Neural cell (in vitro differentiated cells): Measurements from ENCODE around the gene DNAJB6. TPM values are rescaled to one million over a fixed set of nuclear protein-coding genes. Genes with fewer than 3 reads are reported as not detected.

Experiments used
- H2AFZ ChIP-seq: fragments of 200-600, 300-800 bp; sonication (generic), shearing (Covaris generic); 2 replicates; pipeline ENCODE4 v1.6.0; 2014; ENCODE audit warnings: low read depth, mild to moderate bottlenecking, antibody characterized with exemption, low read length, moderate library complexity
- H3F3A ChIP-seq: fragments of 200-600 bp; shearing (Covaris generic); 2 replicates; pipeline ENCODE4 v1.6.1; 2016; ENCODE audit warnings: mild to moderate bottlenecking, moderate library complexity, mixed read lengths, antibody characterized with exemption, low read length; ENCODE audit not compliant: insufficient read depth, poor library complexity, severe bottlenecking
- H3K27ac ChIP-seq: fragments of 200-600, 300-800 bp; sonication (generic), shearing (Covaris generic); 2 replicates; pipeline ENCODE4 v1.5.1; 2014; ENCODE audit warnings: mild to moderate bottlenecking, low read length, moderate library complexity
- H3K27me3 ChIP-seq: fragments of 300-800, 200-600 bp; sonication (generic), shearing (Covaris generic); 2 replicates; pipeline ENCODE4 v1.6.0; 2014; ENCODE audit warnings: mild to moderate bottlenecking, low read depth, low read length, moderate library complexity; ENCODE audit not compliant: insufficient read depth
- H3K36me3 ChIP-seq: fragments of 300-800, 200-600 bp; sonication (generic), shearing (Covaris generic); 2 replicates; pipeline ENCODE4 v1.5.1; 2014; ENCODE audit warnings: mild to moderate bottlenecking, antibody characterized with exemption, low read length, moderate library complexity; ENCODE audit not compliant: insufficient read depth
- H3K4me2 ChIP-seq: fragments of 300-800, 200-600 bp; sonication (generic), shearing (Covaris generic); 2 replicates; pipeline ENCODE4 v1.6.0; 2014; ENCODE audit warnings: mild to moderate bottlenecking, low read length
- H3K4me3 ChIP-seq: fragments of 300-800, 200-600 bp; sonication (generic), shearing (Covaris generic); 2 replicates; pipeline ENCODE4 v1.5.1; 2014; ENCODE audit warnings: mild to moderate bottlenecking, low read length, moderate library complexity
- H3K79me2 ChIP-seq: fragments of 200-600 bp; shearing (Covaris generic); replicated peaks from 2 replicates; pipeline ENCODE4 v1.6.0; 2014; ENCODE audit warnings: mild to moderate bottlenecking, low read length, moderate library complexity; ENCODE audit not compliant: insufficient read depth
- H3K9ac ChIP-seq: fragments of 300-800, 200-600 bp; sonication (generic), shearing (Covaris generic); 2 replicates; pipeline ENCODE4 v1.6.1; 2016; ENCODE audit warnings: mild to moderate bottlenecking, low read length, mixed read lengths
- H3K9me2 ChIP-seq: fragments of 200-600 bp; shearing (Covaris generic); 2 replicates; pipeline ENCODE4 v1.6.1; 2016; ENCODE audit warnings: mild to moderate bottlenecking, low read length, mixed read lengths; ENCODE audit not compliant: insufficient read depth
- H3K9me3 ChIP-seq: fragments of 200-600, 300-800 bp; sonication (generic), shearing (Covaris generic); 2 replicates; pipeline ENCODE4 v1.6.1; 2016; ENCODE audit warnings: mild to moderate bottlenecking, mixed run types, low read length, moderate library complexity, mixed read lengths
- H4K20me1 ChIP-seq: fragments of 200-600 bp; shearing (Covaris generic); 2 replicates; pipeline ENCODE4 v1.6.1; 2016; ENCODE audit warnings: mild to moderate bottlenecking, mixed run types; ENCODE audit not compliant: insufficient read depth
- CTCF ChIP-seq: fragments of 450-650 bp; IDR thresholded peaks from 2 replicates; pipeline ENCODE4 v1.5.1; 2014; ENCODE audit warnings: antibody characterized with exemption, mild to moderate bottlenecking, moderate library complexity; ENCODE audit not compliant: poor library complexity, severe bottlenecking
- EP300 ChIP-seq: fragments of 450-650 bp; conservative IDR thresholded peaks from 2 replicates; pipeline ENCODE4 v1.6.1; 2014; ENCODE audit warnings: antibody characterized with exemption, mild to moderate bottlenecking, moderate library complexity; ENCODE audit not compliant: poor library complexity, severe bottlenecking
- EZH2 ChIP-seq: fragments of 200-600, 300-800 bp; shearing (Covaris generic), sonication (generic); IDR thresholded peaks from 2 replicates; pipeline ENCODE4 v1.6.1; 2014; ENCODE audit warnings: antibody characterized with exemption, low read length, borderline replicate concordance, mild to moderate bottlenecking; ENCODE audit not compliant: insufficient read depth, poor library complexity, severe bottlenecking
- MXI1 ChIP-seq: fragments of 450-650 bp; conservative IDR thresholded peaks from 2 replicates; pipeline ENCODE4 v1.6.1; 2014; ENCODE audit warnings: antibody characterized with exemption, mild to moderate bottlenecking; ENCODE audit not compliant: poor library complexity, severe bottlenecking
- POLR2AphosphoS5 ChIP-seq: IDR thresholded peaks from 2 replicates; pipeline ENCODE4 v1.6.1; 2012
- RAD21 ChIP-seq: fragments of 450-650 bp; conservative IDR thresholded peaks from 2 replicates; pipeline ENCODE4 v1.6.1; 2014; ENCODE audit warnings: antibody characterized with exemption, mild to moderate bottlenecking, moderate library complexity
- SMC3 ChIP-seq: fragments of 450-650 bp; conservative IDR thresholded peaks from 2 replicates; pipeline ENCODE4 v1.6.1; 2014; ENCODE audit warnings: antibody characterized with exemption, mild to moderate bottlenecking, moderate library complexity; ENCODE audit not compliant: poor library complexity
- TAF1 ChIP-seq: IDR thresholded peaks from 2 replicates; pipeline ENCODE4 v1.6.1; 2012; ENCODE audit warnings: low read depth
- polyA plus RNA-seq: library from polyadenylated mRNA; depleted of rRNA; stranded (reverse); fragments of >200 nt; gene quantifications from 2 replicates; pipeline ENCODE4 v1.2.3, GENCODE V29; 2014
- TF ChIP-seq, protein P1 (sequence below): IDR thresholded peaks from 2 replicates; pipeline ENCODE4 v1.6.1; 2012; ENCODE audit warnings: borderline replicate concordance

The DNAJB6 gene
- polyA plus RNA-seq, 1 donor from 2014 or later: 427 TPM

- Histone ChIP-seq H3K4me3 (no peak overlapping the region), H3K27me3 (no peaks in the 10 kb centered on the region), H3F3A (no peaks in the 10 kb centered on the region), H2AFZ (no peak overlapping the region), H3K9ac (no peak overlapping the region), H4K20me1 (no peaks in the 10 kb centered on the region), H3K79me2 (no peaks in the 10 kb centered on the region), H3K4me2 (no peak overlapping the region), H3K9me3 (no peaks in the 10 kb centered on the region), H3K36me3 (no peaks in the 10 kb centered on the region), H3K27ac (no peak overlapping the region), H3K9me2 (no peaks in the 10 kb centered on the region)
- no peak for TF ChIP-seq EZH2
- TF ChIP-seq TAF1: no peak
- TF ChIP-seq POLR2AphosphoS5: no peak
- no peak for TF ChIP-seq RAD21
- TF ChIP-seq, protein P1, sequence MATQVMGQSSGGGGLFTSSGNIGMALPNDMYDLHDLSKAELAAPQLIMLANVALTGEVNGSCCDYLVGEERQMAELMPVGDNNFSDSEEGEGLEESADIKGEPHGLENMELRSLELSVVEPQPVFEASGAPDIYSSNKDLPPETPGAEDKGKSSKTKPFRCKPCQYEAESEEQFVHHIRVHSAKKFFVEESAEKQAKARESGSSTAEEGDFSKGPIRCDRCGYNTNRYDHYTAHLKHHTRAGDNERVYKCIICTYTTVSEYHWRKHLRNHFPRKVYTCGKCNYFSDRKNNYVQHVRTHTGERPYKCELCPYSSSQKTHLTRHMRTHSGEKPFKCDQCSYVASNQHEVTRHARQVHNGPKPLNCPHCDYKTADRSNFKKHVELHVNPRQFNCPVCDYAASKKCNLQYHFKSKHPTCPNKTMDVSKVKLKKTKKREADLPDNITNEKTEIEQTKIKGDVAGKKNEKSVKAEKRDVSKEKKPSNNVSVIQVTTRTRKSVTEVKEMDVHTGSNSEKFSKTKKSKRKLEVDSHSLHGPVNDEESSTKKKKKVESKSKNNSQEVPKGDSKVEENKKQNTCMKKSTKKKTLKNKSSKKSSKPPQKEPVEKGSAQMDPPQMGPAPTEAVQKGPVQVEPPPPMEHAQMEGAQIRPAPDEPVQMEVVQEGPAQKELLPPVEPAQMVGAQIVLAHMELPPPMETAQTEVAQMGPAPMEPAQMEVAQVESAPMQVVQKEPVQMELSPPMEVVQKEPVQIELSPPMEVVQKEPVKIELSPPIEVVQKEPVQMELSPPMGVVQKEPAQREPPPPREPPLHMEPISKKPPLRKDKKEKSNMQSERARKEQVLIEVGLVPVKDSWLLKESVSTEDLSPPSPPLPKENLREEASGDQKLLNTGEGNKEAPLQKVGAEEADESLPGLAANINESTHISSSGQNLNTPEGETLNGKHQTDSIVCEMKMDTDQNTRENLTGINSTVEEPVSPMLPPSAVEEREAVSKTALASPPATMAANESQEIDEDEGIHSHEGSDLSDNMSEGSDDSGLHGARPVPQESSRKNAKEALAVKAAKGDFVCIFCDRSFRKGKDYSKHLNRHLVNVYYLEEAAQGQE: no peak
- TF ChIP-seq CTCF: no peak
- TF ChIP-seq EP300: no peak
- no peak for TF ChIP-seq SMC3
- TF ChIP-seq MXI1: no peak
Measured at GRCh38 chr7:157459966-157460365, 123.2 kb downstream of the DNAJB6 start.

DNA sequence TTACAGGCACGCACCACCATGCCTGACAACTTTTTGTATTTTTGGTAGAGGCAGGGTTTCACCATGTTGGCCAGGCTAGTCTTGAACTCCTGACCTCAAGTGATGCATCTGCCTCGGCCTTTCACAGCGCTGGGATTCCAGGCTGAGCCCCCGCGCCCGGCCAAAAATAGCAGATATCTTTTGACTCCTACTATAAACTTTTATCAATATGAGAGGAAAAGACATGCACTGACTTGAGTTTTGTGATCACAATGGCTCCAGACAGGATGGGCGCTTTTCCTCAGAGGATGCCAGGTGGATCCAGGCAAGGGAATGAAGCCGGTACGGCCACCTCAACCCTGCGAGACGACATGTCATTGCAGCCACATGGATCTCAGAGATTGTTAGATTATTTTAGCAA, 123.9 kb downstream of the DNAJB6 start:
- no peak overlapping the region for H3K27ac ChIP-seq
- H3K9ac ChIP-seq: no peak overlapping the region
- no peaks in the 10 kb centered on the region for H4K20me1 ChIP-seq
- H3K9me3 ChIP-seq: no peaks in the 10 kb centered on the region
- H3K27me3 ChIP-seq: no peaks in the 10 kb centered on the region
- H3K4me3 ChIP-seq: no peak overlapping the region
- no peaks in the 10 kb centered on the region for H3F3A ChIP-seq
- H3K4me2 ChIP-seq: no peak overlapping the region
- no peak overlapping the region for H2AFZ ChIP-seq
- no peaks in the 10 kb centered on the region for H3K36me3 ChIP-seq
- H3K79me2 ChIP-seq: no peaks in the 10 kb centered on the region
- TF ChIP-seq SMC3 (no peak), RAD21 (no peak), EZH2 (no peak)
- no peaks in the 10 kb centered on the region for H3K9me2 ChIP-seq
